H1 (cell line): ENCODE measurements around the gene KRT76. TPM values are rescaled to one million over a fixed set of nuclear protein-coding genes. Genes with fewer than 3 reads are reported as not detected.

Experiments used
- CTCF ChIA-PET: fragments of 300-600 bp; sonication (Branson Sonifier 250); formaldehyde crosslinking; loops from one replicate; lab custom pipeline; 2021; ENCODE audit not compliant: partially characterized antibody; lab: Charles Lee
- POLR2A ChIA-PET: fragments of 300-600 bp; sonication (Branson Sonifier 250); formaldehyde crosslinking; loops from one replicate; lab custom pipeline; 2021; ENCODE audit warnings: inconsistent platforms; ENCODE audit not compliant: partially characterized antibody; lab: Charles Lee
- DNase-seq, 2 experiments: peaks; one replicate each; pipeline versions ENCODE4 v3.0.0 to v3.0.0-alpha.2; 2010 to 2022; ENCODE audit warnings: low spot score in 2 of 2, low read depth in 1 of 2, mixed read lengths in 1 of 2
- FAIRE-seq: peaks from 2 replicates; lab custom pipeline; 2011; peaks lifted over from hg19 to GRCh38; lab: Jason Lieb, UNC
- H2AFZ ChIP-seq: 2 replicates; pipeline ENCODE4 v1.8.1; 2012; ENCODE audit warnings: low read length, inconsistent platforms
- H2AK5ac ChIP-seq: 2 replicates; pipeline ENCODE4 v1.6.1; 2013; ENCODE audit warnings: low read depth, low read length
- H2BK120ac ChIP-seq: replicated peaks from 2 replicates; pipeline ENCODE3; 2013; ENCODE audit warnings: low read depth, low read length, inconsistent platforms
- H2BK12ac ChIP-seq: 2 replicates; pipeline ENCODE4 v1.6.1; 2013; ENCODE audit warnings: low read depth, low read length
- H2BK15ac ChIP-seq: 2 replicates; pipeline ENCODE4 v1.6.1; 2013; ENCODE audit warnings: low read length
- H2BK20ac ChIP-seq: 2 replicates; pipeline ENCODE4 v1.6.1; 2013; ENCODE audit warnings: low read length
- H2BK5ac ChIP-seq: 2 replicates; pipeline ENCODE4 v1.6.1; 2013; ENCODE audit warnings: low read depth, low read length
- H3K14ac ChIP-seq: 2 replicates; pipeline ENCODE4 v1.6.1; 2013; ENCODE audit warnings: inconsistent platforms; ENCODE audit not compliant: insufficient read length
- H3K18ac ChIP-seq: 2 replicates; pipeline ENCODE4 v1.6.1; 2013; ENCODE audit warnings: low read length; ENCODE audit errors: extremely low read depth
- H3K23ac ChIP-seq: 2 replicates; pipeline ENCODE4 v1.6.1; 2013; ENCODE audit warnings: inconsistent platforms; ENCODE audit not compliant: insufficient read length
- H3K23me2 ChIP-seq: 2 replicates; pipeline ENCODE4 v1.6.1; 2013; ENCODE audit warnings: low read depth, low read length
- H3K27ac ChIP-seq: 2 replicates; pipeline ENCODE4 v1.6.1; 2011; ENCODE audit warnings: low read depth, low read length, inconsistent platforms
- H3K27me3 ChIP-seq, 4 experiments: replicated peaks in 1 of 4; 1 replicate in 1 of 4; 2 replicates in 3 of 4; pipeline versions ENCODE4 v1.6.1 to v1.8.1; 2011 to 2013; ENCODE audit warnings: low read length in 3 of 4, mild to moderate bottlenecking in 3 of 4, inconsistent platforms in 2 of 4, mixed read lengths in 2 of 4, moderate library complexity in 1 of 4; ENCODE audit not compliant: control insufficient read depth in 3 of 4, insufficient read depth in 3 of 4; ENCODE audit errors: extremely low read depth in 1 of 4
- H3K36me3 ChIP-seq, 4 experiments: 2 replicates each; pipeline versions ENCODE4 v1.6.1 to v1.8.1; 2011 to 2013; ENCODE audit warnings: mild to moderate bottlenecking in 4 of 4, low read length in 3 of 4, moderate library complexity in 2 of 4, control low read depth in 1 of 4, inconsistent platforms in 1 of 4; ENCODE audit not compliant: insufficient read depth in 4 of 4, control insufficient read depth in 2 of 4
- H3K4ac ChIP-seq: replicated peaks from 2 replicates; pipeline ENCODE3; 2013; ENCODE audit warnings: low read length, low read depth, mixed read lengths, inconsistent platforms; ENCODE audit not compliant: insufficient read length
- H3K4me1 ChIP-seq, 4 experiments: replicated peaks in 1 of 4; 1 replicate in 1 of 4; 2 replicates in 3 of 4; pipeline versions ENCODE4 v1.6.1 to v1.8.1; 2011 to 2013; ENCODE audit warnings: low read length in 3 of 4, inconsistent platforms in 2 of 4, mixed read lengths in 1 of 4; ENCODE audit not compliant: insufficient read depth in 4 of 4, control insufficient read depth in 3 of 4
- H3K4me2 ChIP-seq, 2 experiments: 2 replicates each; pipeline versions ENCODE4 v1.6.1 to v1.8.1; 2011 to 2013; ENCODE audit warnings: low read depth in 2 of 2, low read length in 2 of 2, control low read depth in 1 of 2, inconsistent platforms in 1 of 2, mild to moderate bottlenecking in 1 of 2; ENCODE audit not compliant: insufficient read depth in 1 of 2
- H3K4me3 ChIP-seq, 4 experiments: fragments of 200-600, 300-600 bp in 1 of 4; sonication (generic), shearing (Covaris generic), sonication (Bioruptor Twin) in 1 of 4; 2 replicates each; pipeline versions ENCODE4 v1.5.1 to v1.8.1; 2011 to 2016; ENCODE audit warnings: low read length in 4 of 4, low read depth in 3 of 4, control low read depth in 2 of 4, inconsistent platforms in 2 of 4, mild to moderate bottlenecking in 2 of 4, mixed read lengths in 1 of 4, moderate library complexity in 1 of 4; ENCODE audit not compliant: insufficient read depth in 2 of 4; ENCODE audit errors: extremely low read depth in 1 of 4
- H3K56ac ChIP-seq: replicated peaks from 2 replicates; pipeline ENCODE3; 2013; ENCODE audit warnings: low read depth, mild to moderate bottlenecking, mixed read lengths, low read length, inconsistent platforms; ENCODE audit not compliant: insufficient read length
- H3K79me1 ChIP-seq: 2 replicates; pipeline ENCODE4 v1.6.1; 2013; ENCODE audit warnings: low read depth, low read length, control low read depth
- H3K79me2 ChIP-seq, 2 experiments: 2 replicates each; pipeline versions ENCODE4 v1.6.1 to v1.8.1; 2012 to 2013; ENCODE audit warnings: low read length in 2 of 2, mild to moderate bottlenecking in 2 of 2, inconsistent platforms in 1 of 2; ENCODE audit not compliant: insufficient read depth in 2 of 2, control insufficient read depth in 1 of 2
- H3K9ac ChIP-seq, 4 experiments: replicated peaks in 1 of 4; 1 replicate in 1 of 4; 2 replicates in 3 of 4; pipeline versions ENCODE4 v1.6.1 to v1.8.1; 2011 to 2013; ENCODE audit warnings: low read depth in 3 of 4, low read length in 3 of 4, control low read depth in 2 of 4, mild to moderate bottlenecking in 2 of 4, moderate library complexity in 2 of 4, inconsistent platforms in 1 of 4; ENCODE audit errors: extremely low read depth in 1 of 4
- H3K9me3 ChIP-seq, 2 experiments: 2 replicates each; pipeline versions ENCODE4 v1.6.1 to v1.8.1; 2012 to 2013; ENCODE audit warnings: mild to moderate bottlenecking in 2 of 2, moderate library complexity in 2 of 2, control low read depth in 1 of 2, inconsistent platforms in 1 of 2, low read depth in 1 of 2, low read length in 1 of 2, mixed read lengths in 1 of 2; ENCODE audit not compliant: insufficient read depth in 2 of 2
- H4K20me1 ChIP-seq, 2 experiments: replicated peaks in 1 of 2; 2 replicates each; pipeline versions ENCODE3 to v1.8.1; 2011 to 2013; ENCODE audit warnings: inconsistent platforms in 2 of 2, low read length in 2 of 2, mild to moderate bottlenecking in 1 of 2; ENCODE audit not compliant: insufficient read depth in 2 of 2, control insufficient read depth in 1 of 2
- H4K5ac ChIP-seq: 2 replicates; pipeline ENCODE4 v1.6.1; 2013; ENCODE audit warnings: low read length, low read depth, mixed read lengths, inconsistent platforms; ENCODE audit not compliant: insufficient read length
- H4K8ac ChIP-seq: 2 replicates; pipeline ENCODE4 v1.8.0; 2013; ENCODE audit warnings: mild to moderate bottlenecking, moderate library complexity, low read length, inconsistent platforms; ENCODE audit not compliant: insufficient read depth; ENCODE audit errors: extremely low read depth
- H4K91ac ChIP-seq: replicated peaks from 2 replicates; pipeline ENCODE3; 2013; ENCODE audit warnings: low read length, mixed read lengths, inconsistent platforms; ENCODE audit not compliant: insufficient read length
- NANOG ChIP-seq: IDR thresholded peaks from 2 replicates; pipeline ENCODE4 v1.6.1; 2011; ENCODE audit warnings: low read length, low read depth, mild to moderate bottlenecking, inconsistent platforms; ENCODE audit not compliant: insufficient read depth, poor library complexity, severe bottlenecking
- SRF ChIP-seq: IDR thresholded peaks from 2 replicates; pipeline ENCODE4 v1.6.1; 2011; ENCODE audit warnings: mild to moderate bottlenecking, low read depth, low read length, moderate library complexity
- TEAD4 ChIP-seq: IDR thresholded peaks from 2 replicates; pipeline ENCODE4 v1.6.1; 2012; ENCODE audit warnings: low read depth, low read length, inconsistent platforms, mixed read lengths
- WGBS, 2 experiments: shearing (Covaris generic) in 1 of 2; methylation state at CpG; one replicate each; pipeline versions ENCODE4 v1.1.6 to v1.1.7; 2013 to 2015; ENCODE audit warnings: low lambda C conversion rate in 2 of 2, mixed read lengths in 2 of 2, inconsistent platforms in 1 of 2, low coverage in 1 of 2, missing lambda C conversion rate in 1 of 2; ENCODE audit not compliant: insufficient replicate concordance in 2 of 2, insufficient coverage in 1 of 2, insufficient read length in 1 of 2; ENCODE audit errors: extremely low coverage in 1 of 2, missing lambda C conversion rate in 1 of 2; 5-methylcytosine and 5-hydroxymethylcytosine counted together
- polyA plus RNA-seq, 7 experiments: library from polyadenylated mRNA; depleted of rRNA in 3 of 7; stranded (reverse) in 5 of 7; unstranded in 2 of 7; fragments of >200 nt in 5 of 7; fragments of 200-250 nt in 2 of 7; gene quantifications; 1 replicate in 5 of 7; 2 replicates in 1 of 7; 4 replicates in 1 of 7; pipeline versions ENCODE4 v1.2.1 to v1.2.3, GENCODE V29; 2011 to 2013; ENCODE audit warnings: missing spikeins in 2 of 7, mixed read lengths in 2 of 7
- total RNA-seq: library from RNA; stranded (reverse); fragmentation: NEBNext Ultra II Directional; extraction: Animal tissue kit (Norgen Biotek cat#: 25700); gene quantifications from 2 replicates; pipeline ENCODE4 v1.2.1, GENCODE V29; 2021

The KRT76 gene
- total and polyA plus RNA-seq, 2 of the 8 experiments (the other 6 are each of a cell fraction or from before 2014, with no cell fraction given): not detected

DNA sequence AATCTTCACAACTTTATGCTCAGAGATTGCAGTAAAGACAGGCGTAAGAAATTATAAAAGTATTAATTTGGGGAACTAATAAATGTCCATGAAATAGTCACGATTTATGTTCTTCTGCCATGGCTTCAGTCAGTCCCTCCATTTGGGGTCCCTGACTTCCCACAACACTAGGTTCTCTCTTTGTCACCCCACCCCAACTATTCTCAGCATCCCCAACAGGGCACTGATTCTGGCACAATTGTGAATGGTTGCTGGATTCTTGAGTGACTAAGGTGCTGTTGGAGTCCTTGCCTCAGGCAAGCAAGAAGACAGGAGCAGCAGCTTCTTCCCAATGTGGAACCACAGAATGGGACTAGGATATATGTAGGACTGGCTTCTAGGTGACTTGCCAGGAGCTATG is 15.3 kb downstream of the KRT76 start:
- peaks cover 11 to 21% of the 10 kb centered on the region in 2 experiments; a peak in 2 of 4 replicates for H3K9me3 ChIP-seq
- H3K23ac ChIP-seq: no peak overlapping the region
- no peak overlapping the region for H2BK5ac ChIP-seq
- no peak overlapping the region for H4K91ac ChIP-seq
- H2BK20ac ChIP-seq: no peak overlapping the region
- no peak overlapping the region for H2AK5ac ChIP-seq
- H3K36me3 ChIP-seq: no peaks in the 10 kb centered on the region
- H2AFZ ChIP-seq: no peak overlapping the region
- no peaks in the 10 kb centered on the region for H3K79me2 ChIP-seq
- ChIA-PET CTCF (no interaction called here), POLR2A (no interaction called here)
- H2BK120ac ChIP-seq: no peak overlapping the region
- no peak overlapping the region for H3K56ac ChIP-seq
- no peaks in the 10 kb centered on the region for H3K79me1 ChIP-seq
- no peak overlapping the region for H3K18ac ChIP-seq
- FAIRE-seq: no peak
- no peak overlapping the region for H2BK15ac ChIP-seq
- H3K9ac ChIP-seq: no peak overlapping the region
- H4K20me1 ChIP-seq: no peaks in the 10 kb centered on the region
- no peak overlapping the region for H3K14ac ChIP-seq
- TF ChIP-seq SRF: no peak
- no peak for TF ChIP-seq TEAD4
- no peak for TF ChIP-seq NANOG
- TF ChIP-seq, all 59 proteins: peak for 0
- H3K4ac ChIP-seq: no peak overlapping the region
- H3K4me3 ChIP-seq: no peak overlapping the region
- no peaks in the 10 kb centered on the region for H3K27me3 ChIP-seq
- WGBS, 2 experiments: 86% methylated on average over 2 of the region's 2 CpGs; no CpG with 5 or more reads in 1 of the 2 experiments
- H4K5ac ChIP-seq: no peak overlapping the region
- H2BK12ac ChIP-seq: no peak overlapping the region
- no peak for DNase-seq
- no peak overlapping the region for H4K8ac ChIP-seq
- H3K27ac ChIP-seq: no peak overlapping the region
- H3K4me2 ChIP-seq: no peak overlapping the region
- H3K4me1 ChIP-seq: no peaks in the 10 kb centered on the region
- H3K23me2 ChIP-seq: no peaks in the 10 kb centered on the region
